GM20000 (cell line): Measurements from ENCODE around the gene KRTAP10-3.

Experiments
- DNase-seq: peaks from one replicate; pipeline ENCODE4 v3.0.0; 2012; ENCODE audit warnings: low spot score
- CTCF ChIP-seq: IDR thresholded peaks from 2 replicates; pipeline ENCODE4 v1.5.1; 2012; ENCODE audit warnings: mild to moderate bottlenecking, control low read depth; ENCODE audit errors: extremely low read depth, missing control alignments

The KRTAP10-3 gene

GRCh38 chr21:44514746-44515358, 43.7 kb downstream of the KRTAP10-3 start:
- DNase-seq: no peak
- TF ChIP-seq CTCF: no peak

- TF ChIP-seq CTCF: no peak
- no peak for DNase-seq
These were observed 44.4 kb downstream of the KRTAP10-3 start for GRCh38 chr21:44514218-44514520.

GRCh38 chr21:44513389-44514217, 45.0 kb downstream of the KRTAP10-3 start:
- no peak for DNase-seq
- no peak for TF ChIP-seq CTCF

GRCh38 chr21:44512496-44513388, 45.9 kb downstream of the KRTAP10-3 start:
- DNase-seq: no peak

GRCh38 chr21:44511938-44512275, 46.7 kb downstream of the KRTAP10-3 start:
- TF ChIP-seq CTCF: no peak
- DNase-seq: no peak

More at GRCh38 chr21:44512496-44513388, 45.9 kb downstream of the KRTAP10-3 start:
- no peak for TF ChIP-seq CTCF

- TF ChIP-seq CTCF: no peak
- no peak for DNase-seq
These were observed 47.2 kb downstream of the KRTAP10-3 start for GRCh38 chr21:44511219-44511937.
